GM18868 (cell line): ENCODE measurements around the gene MITF.

Experiments
- ATAC-seq: cut with Tn5 transposase; IDR thresholded peaks from one replicate; pipeline ENCODE4 v1.9.1; 2021; ENCODE audit warnings: mild to moderate bottlenecking, moderate library complexity; ENCODE audit not compliant: unreplicated experiment

The MITF gene, protein sequence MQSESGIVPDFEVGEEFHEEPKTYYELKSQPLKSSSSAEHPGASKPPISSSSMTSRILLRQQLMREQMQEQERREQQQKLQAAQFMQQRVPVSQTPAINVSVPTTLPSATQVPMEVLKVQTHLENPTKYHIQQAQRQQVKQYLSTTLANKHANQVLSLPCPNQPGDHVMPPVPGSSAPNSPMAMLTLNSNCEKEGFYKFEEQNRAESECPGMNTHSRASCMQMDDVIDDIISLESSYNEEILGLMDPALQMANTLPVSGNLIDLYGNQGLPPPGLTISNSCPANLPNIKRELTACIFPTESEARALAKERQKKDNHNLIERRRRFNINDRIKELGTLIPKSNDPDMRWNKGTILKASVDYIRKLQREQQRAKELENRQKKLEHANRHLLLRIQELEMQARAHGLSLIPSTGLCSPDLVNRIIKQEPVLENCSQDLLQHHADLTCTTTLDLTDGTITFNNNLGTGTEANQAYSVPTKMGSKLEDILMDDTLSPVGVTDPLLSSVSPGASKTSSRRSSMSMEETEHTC

GRCh38 chr3:69739204-69740102, at the start of gene MITF:
Gene MITF, plus strand, starts transcription at chr3:69739464. Its CDS starts 134 bp downstream, at chr3:69739598.
- peak; percentile 99 for ATAC-seq

DNA sequence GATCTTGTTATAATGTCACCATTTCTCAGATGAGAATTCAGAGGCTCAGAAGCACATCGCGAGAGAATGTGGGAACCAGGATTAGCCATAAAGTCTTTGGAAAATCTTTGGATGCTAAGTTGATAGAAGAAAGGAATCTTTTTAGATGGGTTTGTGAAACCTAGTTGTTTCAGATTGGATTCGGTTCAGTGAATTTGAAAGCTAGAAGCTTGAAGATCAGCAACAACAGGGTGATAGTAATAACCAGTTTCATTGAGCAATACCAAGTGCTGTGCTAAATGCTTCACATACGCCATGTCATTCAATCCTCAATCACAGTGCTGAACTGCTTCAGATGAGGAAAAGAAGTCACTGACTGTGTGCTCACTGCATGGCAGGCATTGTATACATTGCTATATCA, 47.4 kb upstream of the MITF start:
- ATAC-seq = no peak

GRCh38 chr3:69692761-69693160, 46.5 kb upstream of the MITF start:
- ATAC-seq = no peak

- ATAC-seq = no peak
These were observed 43.8 kb upstream of the MITF start for GRCh38 chr3:69695443-69695842.

DNA sequence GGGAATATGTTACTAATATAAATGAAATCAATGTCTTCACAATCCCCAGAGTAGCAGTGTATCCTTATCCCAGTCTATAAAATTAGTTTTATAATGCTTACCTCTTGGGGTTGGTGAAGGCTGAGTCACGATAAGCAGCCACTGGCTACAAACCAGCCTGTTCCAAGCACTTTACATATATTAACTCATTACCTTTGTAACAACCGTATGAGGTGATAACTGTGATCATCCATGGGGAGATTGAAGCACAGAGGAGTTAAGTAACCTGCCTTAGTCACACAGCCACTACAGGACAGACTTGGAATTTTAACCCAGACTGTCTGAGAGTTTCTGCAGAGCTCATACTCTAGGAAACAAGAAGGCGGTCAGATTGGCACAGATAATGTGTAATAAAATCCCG, 43.3 kb upstream of the MITF start:
- no peak for ATAC-seq

DNA sequence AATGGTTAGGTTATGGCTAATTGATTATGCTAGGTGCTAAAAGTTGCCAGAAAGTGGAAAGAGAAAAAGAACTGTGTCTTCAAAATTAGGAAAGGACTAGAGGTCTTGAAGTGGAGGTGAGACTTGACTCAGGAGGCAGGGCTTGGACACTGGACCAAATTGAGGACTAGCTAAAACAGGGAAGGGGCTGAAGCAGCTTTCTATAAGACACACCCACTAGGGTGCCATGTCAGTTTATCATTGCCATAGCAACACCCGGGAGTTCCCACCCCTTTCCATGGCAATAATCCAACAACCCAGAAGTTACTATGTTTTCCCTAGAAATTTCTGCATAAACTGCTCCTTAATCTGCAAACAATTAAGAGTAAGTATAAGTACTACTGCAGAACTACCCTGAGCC, 42.9 kb upstream of the MITF start:
- no peak for ATAC-seq

DNA sequence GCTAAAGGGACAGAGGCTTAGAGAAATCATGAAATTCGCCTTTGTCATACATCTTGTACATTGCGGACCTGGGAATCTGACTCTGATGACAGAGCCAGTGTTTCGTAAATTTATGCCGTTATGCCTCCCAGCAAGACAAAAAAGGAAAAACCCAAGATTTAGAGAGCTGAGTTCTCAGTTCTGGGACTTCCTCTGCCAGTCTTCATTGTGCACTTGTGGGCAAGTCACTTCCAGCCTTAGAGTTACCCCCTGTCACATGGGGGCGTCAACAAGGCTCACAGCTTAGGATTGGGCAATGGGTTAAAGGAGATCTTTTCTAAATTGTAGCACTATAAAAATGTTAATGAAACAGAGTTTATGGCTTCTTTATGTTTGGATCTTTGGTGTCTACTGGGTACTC, 41.9 kb upstream of the MITF start:
- ATAC-seq = no peak

GRCh38 chr3:69698728-69699127, 40.5 kb upstream of the MITF start:
- no peak for ATAC-seq

DNA sequence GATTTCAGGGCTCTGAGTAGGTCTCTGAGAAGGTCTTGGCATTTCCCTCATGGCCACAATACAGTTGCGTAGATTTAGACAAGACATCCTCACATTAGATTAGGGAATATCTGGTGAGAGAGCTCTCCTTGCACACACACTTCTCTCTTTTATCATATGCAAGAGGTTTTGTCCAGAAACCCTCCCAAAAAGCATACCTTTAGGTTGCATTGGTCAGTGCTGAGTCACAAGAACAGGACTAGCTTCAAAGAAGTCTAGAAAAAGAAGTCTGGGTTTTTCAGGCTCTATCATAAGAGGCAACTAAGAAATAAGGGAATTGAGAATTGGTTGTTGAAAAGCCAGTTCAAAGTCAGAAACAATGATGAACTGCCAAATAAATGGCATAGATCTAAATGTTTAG, 40.1 kb upstream of the MITF start:
- ATAC-seq = no peak

GRCh38 chr3:69700949-69701348, 38.3 kb upstream of the MITF start:
- ATAC-seq = no peak

DNA sequence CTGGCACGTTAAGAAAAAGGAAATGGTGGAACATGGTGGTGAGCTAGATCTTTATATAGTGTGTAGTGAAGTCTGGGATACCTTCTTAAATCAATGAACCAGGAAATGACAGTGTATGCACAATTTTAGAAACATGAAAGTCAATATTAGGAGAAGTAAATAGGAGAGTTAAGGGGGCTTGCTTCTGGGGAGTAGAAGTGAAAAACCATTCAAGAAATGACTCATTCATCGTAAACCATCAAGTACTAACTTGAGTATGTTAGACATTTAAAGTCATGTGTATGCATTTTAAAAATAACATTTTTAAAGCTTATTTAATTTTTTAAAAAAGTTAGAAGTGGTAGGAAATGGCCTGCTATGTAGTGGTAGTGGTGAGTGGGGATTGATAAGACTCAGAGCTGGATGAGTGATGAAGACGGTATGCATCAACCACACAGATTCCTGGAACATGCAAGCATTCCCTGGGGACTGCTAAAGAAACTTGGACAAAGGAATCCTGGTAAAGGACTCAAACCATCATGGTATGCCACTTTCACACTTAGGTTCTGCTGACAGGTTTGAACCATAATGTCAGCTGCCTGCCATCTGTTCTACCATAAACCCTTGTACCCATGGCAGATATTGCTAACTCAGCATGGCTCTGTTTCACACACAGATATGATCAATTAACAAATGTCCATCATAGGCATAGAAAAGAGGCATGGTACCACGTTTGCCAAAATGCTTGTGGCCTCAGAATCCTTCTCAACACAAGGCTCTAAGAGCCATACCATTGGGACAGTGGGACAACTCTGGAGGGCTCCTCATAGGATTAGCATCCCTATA, 28.9 kb upstream of the MITF start:
- ATAC-seq = peak; percentile 68

DNA sequence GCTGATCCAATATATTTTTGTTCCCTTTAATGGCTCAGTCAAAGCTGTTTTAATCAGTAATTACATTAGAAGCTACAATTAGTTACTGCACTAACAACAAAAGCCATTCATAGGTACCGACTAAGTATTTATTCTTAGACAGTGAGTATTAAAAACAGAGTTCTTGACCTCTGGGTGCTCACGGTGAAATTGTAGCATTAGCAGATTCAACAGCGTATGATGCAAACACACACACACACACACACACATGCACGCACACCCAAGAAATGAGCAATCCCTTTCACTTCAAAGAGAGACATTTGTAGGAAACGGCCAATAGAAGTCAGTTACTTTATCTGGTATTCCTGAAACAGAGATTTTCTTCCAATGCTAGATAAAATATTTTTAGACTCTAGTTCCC, 27.0 kb upstream of the MITF start:
- ATAC-seq = no peak

DNA sequence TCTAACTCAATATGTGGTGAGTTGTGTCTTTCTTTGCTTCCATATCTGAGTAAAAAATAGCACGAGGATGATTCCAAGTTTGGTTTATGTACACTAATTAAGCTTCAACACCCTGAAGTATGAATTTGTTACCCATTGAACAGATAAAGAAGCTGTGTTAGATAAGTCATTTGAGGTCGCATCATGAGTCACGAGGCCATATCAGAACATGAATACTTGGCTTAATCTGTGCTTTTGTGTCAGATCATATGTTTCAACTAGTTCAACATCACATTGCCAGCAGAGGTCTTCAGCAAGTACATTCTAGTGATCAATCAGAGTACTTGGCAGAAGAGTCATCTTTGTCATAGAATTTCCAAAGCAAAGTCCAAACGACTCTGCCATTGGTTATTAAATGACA, 26.3 kb upstream of the MITF start:
- ATAC-seq = no peak

DNA sequence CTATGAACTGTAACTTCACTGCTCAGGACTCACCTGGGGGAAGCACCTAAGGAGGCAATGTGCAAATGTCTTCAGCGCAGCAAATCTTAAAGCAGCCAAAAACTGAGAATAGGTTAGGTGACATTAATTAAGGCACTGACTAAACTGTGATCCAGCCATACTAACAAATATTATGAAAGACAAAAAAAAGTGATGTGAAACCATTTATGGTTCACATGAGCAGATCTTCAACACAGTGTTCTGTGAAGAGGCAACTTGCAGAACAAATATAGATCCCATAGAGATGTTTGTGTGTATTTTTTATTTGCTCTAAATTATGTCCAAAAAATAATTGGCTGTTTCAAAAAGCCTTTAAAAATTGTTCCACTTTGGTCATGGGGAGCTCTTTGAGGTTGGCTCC, 24.1 kb upstream of the MITF start:
- ATAC-seq = peak; percentile 66

GRCh38 chr3:69716119-69716518, 23.1 kb upstream of the MITF start:
- no peak for ATAC-seq

- ATAC-seq = no peak
These were observed 20.2 kb upstream of the MITF start for GRCh38 chr3:69718866-69719586.

DNA sequence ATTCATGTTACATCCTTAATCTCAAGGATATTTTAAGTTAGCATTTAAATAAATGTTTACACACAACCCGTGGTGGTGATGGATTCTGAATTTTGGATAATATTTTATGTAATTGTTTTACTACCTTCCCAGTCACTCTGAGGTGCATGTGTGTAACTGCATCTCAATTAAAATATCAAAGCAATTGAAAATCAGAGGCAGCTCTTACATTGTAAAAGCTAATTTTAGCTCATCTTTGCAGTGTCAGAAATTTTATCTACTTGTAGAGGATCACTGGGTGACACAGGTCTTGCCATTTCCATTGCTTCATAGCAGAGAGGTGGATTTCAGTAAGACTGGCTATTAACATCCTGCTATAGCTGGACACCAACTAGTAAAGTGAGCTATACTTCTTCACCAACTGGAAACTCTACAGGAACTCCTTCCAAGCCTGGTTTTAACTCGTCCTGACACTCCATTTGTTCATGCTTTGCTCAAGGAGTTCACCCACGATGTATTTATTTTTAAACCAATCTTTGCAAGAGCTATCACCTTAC, 19.6 kb upstream of the MITF start:
- no peak for ATAC-seq

GRCh38 chr3:69720824-69721223, 18.4 kb upstream of the MITF start:
- no peak for ATAC-seq

DNA sequence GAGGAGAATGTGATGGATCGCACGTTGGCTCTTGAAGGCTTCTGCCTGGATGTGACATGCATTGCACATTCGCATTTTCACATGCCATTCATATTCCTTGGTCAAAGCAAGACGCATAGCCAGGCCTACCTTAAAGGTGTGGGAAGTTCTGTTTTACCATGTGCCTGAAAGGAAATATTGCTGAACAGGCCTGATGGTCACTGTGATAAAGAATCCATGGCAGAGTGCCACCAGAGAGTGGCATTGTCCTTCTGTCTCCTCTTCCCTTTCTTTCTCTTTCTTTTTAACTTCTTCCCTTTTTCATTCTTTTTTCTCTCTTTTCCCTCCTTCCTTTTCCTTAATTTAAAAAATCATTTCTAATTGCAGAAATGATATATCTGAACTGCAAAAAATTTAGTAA, 15.9 kb upstream of the MITF start:
- no peak for ATAC-seq
